ENCODE measurements around the gene EML1. TPM values are rescaled to one million over a fixed set of nuclear protein-coding genes. Genes with fewer than 3 reads are reported as not detected.

EML1 gene
- total RNA-seq, 2 experiments from 2014 or later = not detected

DNA sequence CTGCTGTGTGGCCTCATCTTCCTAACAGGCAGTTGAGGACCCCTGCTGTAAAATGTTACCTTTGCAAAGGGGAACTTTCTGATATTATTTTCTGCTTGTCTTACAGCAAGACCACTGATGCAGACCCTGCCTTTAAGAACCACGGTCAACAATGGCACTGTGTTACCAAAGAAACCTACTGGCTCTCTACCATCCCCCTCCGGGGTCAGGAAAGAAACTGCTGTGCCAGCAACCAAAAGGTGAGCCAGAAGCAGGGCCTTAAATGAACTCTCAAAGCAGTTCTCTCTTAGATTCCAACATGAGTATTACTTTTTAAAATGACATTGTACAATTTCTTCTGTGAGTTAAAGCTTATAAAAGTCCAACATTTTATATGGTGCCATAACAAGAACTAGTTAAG lies 72.2 kb downstream of the EML1 start:
- Histone ChIP-seq H4K20me1 (ENCODE audit: insufficient read depth, low read length) (no peaks in the 10 kb centered on the region), H3K9me3 (ENCODE audit: low read length) (no peaks in the 10 kb centered on the region), H3K27ac (ENCODE audit: low read depth, low read length, poor library complexity, severe bottlenecking) (no peak overlapping the region), H3K36me3 (ENCODE audit: insufficient read depth, low read length) (no peaks in the 10 kb centered on the region), H3K4me3 (ENCODE audit: low read depth, low read length, poor library complexity, severe bottlenecking) (no peak overlapping the region), H2AFZ (ENCODE audit: low read length) (no peak overlapping the region), H3K4me2 (ENCODE audit: low read length) (no peak overlapping the region), H3K79me2 (ENCODE audit: insufficient read depth, low read depth, low read length) (no peaks in the 10 kb centered on the region), H3K4me1 (ENCODE audit: insufficient read depth, low read length, poor library complexity, severe bottlenecking) (no peaks in the 10 kb centered on the region), H3K9me2 (ENCODE audit: insufficient read depth, low read length) (no peaks in the 10 kb centered on the region)
- TF ChIP-seq, protein P1, sequence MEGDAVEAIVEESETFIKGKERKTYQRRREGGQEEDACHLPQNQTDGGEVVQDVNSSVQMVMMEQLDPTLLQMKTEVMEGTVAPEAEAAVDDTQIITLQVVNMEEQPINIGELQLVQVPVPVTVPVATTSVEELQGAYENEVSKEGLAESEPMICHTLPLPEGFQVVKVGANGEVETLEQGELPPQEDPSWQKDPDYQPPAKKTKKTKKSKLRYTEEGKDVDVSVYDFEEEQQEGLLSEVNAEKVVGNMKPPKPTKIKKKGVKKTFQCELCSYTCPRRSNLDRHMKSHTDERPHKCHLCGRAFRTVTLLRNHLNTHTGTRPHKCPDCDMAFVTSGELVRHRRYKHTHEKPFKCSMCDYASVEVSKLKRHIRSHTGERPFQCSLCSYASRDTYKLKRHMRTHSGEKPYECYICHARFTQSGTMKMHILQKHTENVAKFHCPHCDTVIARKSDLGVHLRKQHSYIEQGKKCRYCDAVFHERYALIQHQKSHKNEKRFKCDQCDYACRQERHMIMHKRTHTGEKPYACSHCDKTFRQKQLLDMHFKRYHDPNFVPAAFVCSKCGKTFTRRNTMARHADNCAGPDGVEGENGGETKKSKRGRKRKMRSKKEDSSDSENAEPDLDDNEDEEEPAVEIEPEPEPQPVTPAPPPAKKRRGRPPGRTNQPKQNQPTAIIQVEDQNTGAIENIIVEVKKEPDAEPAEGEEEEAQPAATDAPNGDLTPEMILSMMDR (conservative IDR thresholded peaks at IDR 0.05; ENCODE audit: low read length) = no peak
- TF ChIP-seq EZH2phosphoT487 (IDR thresholded peaks at IDR 0.05; ENCODE audit: borderline replicate concordance, low read depth, low read length) = no peak
- POLR2A ChIA-PET = interaction anchor here (0.6 kb wide), 1 partner anchor 61 kb away, joined by 3 read pairs; no protein-coding TSS in a partner anchor
- CTCF ChIA-PET (ENCODE audit: unreplicated experiment) = no interaction called here
- no peak for DNase-seq (ENCODE audit: low spot score)
- BruUV-seq (replicated peaks) = no TSS peak
- intact Hi-C loops (cut with micrococcal nuclease; ENCODE audit: unreplicated experiment) = no loop called here

DNA sequence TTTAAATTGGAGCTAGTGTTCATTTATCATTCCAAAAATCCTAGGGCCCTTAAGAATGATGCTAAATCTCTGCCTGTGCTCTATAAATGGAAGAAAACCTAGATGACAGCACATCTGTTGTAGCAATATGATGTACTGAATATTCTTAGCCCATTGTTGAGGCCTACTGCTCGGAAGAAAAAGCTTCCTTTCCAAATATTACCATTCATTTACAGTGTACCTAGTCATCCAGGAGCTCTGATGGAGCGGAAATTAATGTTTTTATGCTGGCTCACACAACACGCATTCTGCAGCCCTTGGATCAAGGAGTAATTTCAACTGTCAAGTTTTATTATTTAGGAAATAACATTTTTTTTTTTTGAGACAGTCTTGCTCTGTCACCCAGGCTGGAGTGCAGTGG lies 77.4 kb downstream of the EML1 start:
- BruUV-seq (replicated peaks) = no TSS peak
- Histone ChIP-seq H3K79me2 (ENCODE audit: insufficient read depth, low read depth, low read length) (no peaks in the 10 kb centered on the region), H3K9me3 (ENCODE audit: low read length) (no peaks in the 10 kb centered on the region), H3K4me3 (ENCODE audit: low read depth, low read length, poor library complexity, severe bottlenecking) (no peak overlapping the region), H3K27ac (ENCODE audit: low read depth, low read length, poor library complexity, severe bottlenecking) (no peak overlapping the region), H3K9me2 (ENCODE audit: insufficient read depth, low read length) (no peaks in the 10 kb centered on the region), H3K4me2 (ENCODE audit: low read length) (no peak overlapping the region), H3K4me1 (ENCODE audit: insufficient read depth, low read length, poor library complexity, severe bottlenecking) (no peaks in the 10 kb centered on the region), H3K36me3 (ENCODE audit: insufficient read depth, low read length) (no peaks in the 10 kb centered on the region), H4K20me1 (ENCODE audit: insufficient read depth, low read length) (no peaks in the 10 kb centered on the region), H2AFZ (ENCODE audit: low read length) (no peak overlapping the region)
- ChIA-PET CTCF (ENCODE audit: unreplicated experiment) (no interaction called here), POLR2A (interaction anchor here (0.7 kb wide), 1 partner anchor 8 kb away, joined by 4 read pairs; no protein-coding TSS in a partner anchor)
- DNase-seq (ENCODE audit: low spot score) = no peak
- intact Hi-C loops (cut with micrococcal nuclease; ENCODE audit: unreplicated experiment) = no loop called here
- TF ChIP-seq EZH2phosphoT487 (IDR thresholded peaks at IDR 0.05; ENCODE audit: borderline replicate concordance, low read depth, low read length) = no peak
- TF ChIP-seq, protein P1 (conservative IDR thresholded peaks at IDR 0.05; ENCODE audit: low read length) = no peak

DNA sequence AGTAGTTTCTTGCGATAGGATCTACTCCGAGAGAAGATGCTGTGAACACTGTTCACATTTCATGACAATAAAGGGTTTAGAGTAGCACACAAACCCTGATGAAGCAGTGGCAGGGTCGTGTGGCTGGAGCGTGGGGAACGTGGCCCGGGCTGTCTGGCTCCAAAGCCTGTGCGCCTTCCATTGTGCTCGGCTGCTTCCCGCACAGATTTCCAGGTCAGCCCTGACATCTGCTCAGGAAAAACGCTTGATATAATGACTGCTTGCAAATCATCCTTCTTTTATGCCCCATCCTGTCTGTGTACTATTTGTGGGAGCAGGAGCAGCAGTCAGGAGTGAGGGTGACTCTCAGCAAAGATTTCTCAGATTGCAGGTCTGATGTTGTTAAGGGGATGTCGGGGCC lies 78.6 kb downstream of the EML1 start:
- H3K4me1 ChIP-seq (ENCODE audit: insufficient read depth, low read length, poor library complexity, severe bottlenecking) = no peaks in the 10 kb centered on the region
- H3K4me2 ChIP-seq (ENCODE audit: low read length) = no peak overlapping the region
- CTCF ChIA-PET (ENCODE audit: unreplicated experiment) = no interaction called here
- POLR2A ChIA-PET = no interaction called here
- H3K79me2 ChIP-seq (ENCODE audit: insufficient read depth, low read depth, low read length) = no peaks in the 10 kb centered on the region
- no peak for TF ChIP-seq EZH2phosphoT487 (IDR thresholded peaks at IDR 0.05; ENCODE audit: borderline replicate concordance, low read depth, low read length)
- TF ChIP-seq, protein P1 (conservative IDR thresholded peaks at IDR 0.05; ENCODE audit: low read length) = no peak
- no peak overlapping the region for H2AFZ ChIP-seq (ENCODE audit: low read length)
- no peaks in the 10 kb centered on the region for H4K20me1 ChIP-seq (ENCODE audit: insufficient read depth, low read length)
- no peaks in the 10 kb centered on the region for H3K9me2 ChIP-seq (ENCODE audit: insufficient read depth, low read length)
- no peak for DNase-seq (ENCODE audit: low spot score)
- no peaks in the 10 kb centered on the region for H3K9me3 ChIP-seq (ENCODE audit: low read length)
- H3K36me3 ChIP-seq (ENCODE audit: insufficient read depth, low read length) = no peaks in the 10 kb centered on the region
- no TSS peak for BruUV-seq (replicated peaks)
- H3K27ac ChIP-seq (ENCODE audit: low read depth, low read length, poor library complexity, severe bottlenecking) = no peak overlapping the region
- H3K4me3 ChIP-seq (ENCODE audit: low read depth, low read length, poor library complexity, severe bottlenecking) = no peak overlapping the region
- intact Hi-C loops (cut with micrococcal nuclease; ENCODE audit: unreplicated experiment) = no loop called here
